IPS-18c (cell line): ENCODE measurements around the gene NCCRP1.
"Not testable (repeated sequence)": the region's sequence is repeated elsewhere in the genome, so short reads cannot be mapped to it uniquely, and the experiment has no call there.

Experiments
- H3K4me3 ChIP-seq: 2 replicates; pipeline ENCODE4 v1.7.0; 2013; ENCODE audit warnings: low read depth, mild to moderate bottlenecking, low read length, moderate library complexity; ENCODE audit not compliant: insufficient read depth
- H3K9me3 ChIP-seq: one replicate; pipeline ENCODE4 v1.6.1; 2013; ENCODE audit warnings: mild to moderate bottlenecking, low read length, moderate library complexity; ENCODE audit not compliant: control insufficient read depth, insufficient read depth

NCCRP1 gene

GRCh38 chr19:39194832-39195542 lies 1.8 kb upstream of the NCCRP1 start:
- Histone ChIP-seq H3K4me3 (no peak overlapping the region), H3K9me3 (no peaks in the 10 kb centered on the region)

- H3K9me3 ChIP-seq, result no peaks in the 10 kb centered on the region
- no peak overlapping the region for H3K4me3 ChIP-seq
Measured at GRCh38 chr19:39195755-39196154, 1.0 kb upstream of the NCCRP1 start.

GRCh38 chr19:39196320-39196719 lies 444 bp upstream of the NCCRP1 start:
- H3K9me3 ChIP-seq, result no peaks in the 10 kb centered on the region
- H3K4me3 ChIP-seq, result 0 out of 2 replicates have a peak overlapping the region, but pooled peaks have one; percentile 44

GRCh38 chr19:39197808-39198207 lies 1.0 kb downstream of the NCCRP1 start:
- H3K4me3 ChIP-seq, result no peak overlapping the region
- no peaks in the 10 kb centered on the region for H3K9me3 ChIP-seq

GRCh38 chr19:39199025-39199424 lies 2.3 kb downstream of the NCCRP1 start:
- H3K4me3 ChIP-seq, result no peak overlapping the region
- H3K9me3 ChIP-seq, result no peaks in the 10 kb centered on the region

- no peaks in the 10 kb centered on the region for H3K9me3 ChIP-seq
- no peak overlapping the region for H3K4me3 ChIP-seq
Measured at GRCh38 chr19:39200066-39200802, 3.5 kb downstream of the NCCRP1 start.

- no peaks in the 10 kb centered on the region for H3K9me3 ChIP-seq
- H3K4me3 ChIP-seq, result no peak overlapping the region
Measured at GRCh38 chr19:39200803-39201115, 4.0 kb downstream of the NCCRP1 start.

GRCh38 chr19:39202998-39203355 lies 6.2 kb downstream of the NCCRP1 start:
- Histone ChIP-seq H3K4me3 (no peak overlapping the region), H3K9me3 (no peaks in the 10 kb centered on the region)

- H3K4me3 ChIP-seq, result no peak within 1 kb of the TSS; the same call in 1 of the 2 replicates
- no peaks in the 10 kb centered on the region for H3K9me3 ChIP-seq
Measured at GRCh38 chr19:39203372-39204341, 6.9 kb downstream of the NCCRP1 start, which contains the start of gene SYCN. SYCN (minus strand) TSS chr19:39204263; CDS start chr19:39204254, 9 bp downstream.

GRCh38 chr19:39205449-39205764 lies 8.6 kb downstream of the NCCRP1 start:
- H3K9me3 ChIP-seq, result no peaks in the 10 kb centered on the region
- H3K4me3 ChIP-seq, result no peak overlapping the region

- Histone ChIP-seq H3K9me3 (no peaks in the 10 kb centered on the region), H3K4me3 (no peak overlapping the region)
Measured at GRCh38 chr19:39206122-39206521, 9.4 kb downstream of the NCCRP1 start.

- Histone ChIP-seq H3K9me3 (no peaks in the 10 kb centered on the region), H3K4me3 (no peak overlapping the region)
Measured at GRCh38 chr19:39207293-39207836, 10.6 kb downstream of the NCCRP1 start.

GRCh38 chr19:39208175-39208795 lies 11.5 kb downstream of the NCCRP1 start:
- Histone ChIP-seq H3K4me3 (no peak overlapping the region), H3K9me3 (no peaks in the 10 kb centered on the region)

GRCh38 chr19:39209196-39209595 lies 12.4 kb downstream of the NCCRP1 start:
- H3K4me3 ChIP-seq, result no peak overlapping the region
- no peaks in the 10 kb centered on the region for H3K9me3 ChIP-seq

- H3K4me3 ChIP-seq, result no peak overlapping the region
- peaks cover 3% of the 10 kb centered on the region for H3K9me3 ChIP-seq
Measured at GRCh38 chr19:39211731-39212374, 15.1 kb downstream of the NCCRP1 start.

- H3K4me3 ChIP-seq, result no peak overlapping the region
Measured at GRCh38 chr19:39212375-39212742, 15.6 kb downstream of the NCCRP1 start.

GRCh38 chr19:39215323-39215722 lies 18.6 kb downstream of the NCCRP1 start:
- not testable (repeated sequence) for H3K9me3 ChIP-seq, H3K4me3 ChIP-seq

More at GRCh38 chr19:39212375-39212742, 15.6 kb downstream of the NCCRP1 start:
- H3K9me3 ChIP-seq, result peaks cover 3% of the 10 kb centered on the region
